Glutamatergic neuron (in vitro differentiated cells): ENCODE results near the gene RIPOR2. TPM values are rescaled to one million over a fixed set of nuclear protein-coding genes. Genes with fewer than 3 reads are reported as not detected.

Experiments
- DNase-seq: peaks from one replicate; pipeline ENCODE4 v3.0.0; 2022
- H3K27ac Mint-ChIP-seq: one replicate; pipeline ENCODE4 v1.8.0; 2020; ENCODE audit warnings: mild to moderate bottlenecking, mixed read lengths, inconsistent platforms; ENCODE audit not compliant: unreplicated experiment
- H3K27me3 Mint-ChIP-seq: one replicate; pipeline ENCODE4 v1.8.0; 2020; ENCODE audit warnings: mild to moderate bottlenecking, moderate library complexity, mixed read lengths, inconsistent platforms; ENCODE audit not compliant: unreplicated experiment
- H3K36me3 Mint-ChIP-seq: one replicate; pipeline ENCODE4 v1.8.0; 2020; ENCODE audit warnings: mild to moderate bottlenecking, mixed read lengths, inconsistent platforms; ENCODE audit not compliant: unreplicated experiment
- H3K4me1 Mint-ChIP-seq: one replicate; pipeline ENCODE4 v1.8.0; 2020; ENCODE audit warnings: mild to moderate bottlenecking, low read depth, mixed read lengths, inconsistent platforms; ENCODE audit not compliant: unreplicated experiment
- H3K4me3 Mint-ChIP-seq: one replicate; pipeline ENCODE4 v1.8.0; 2020; ENCODE audit warnings: mild to moderate bottlenecking, mixed read lengths, inconsistent platforms; ENCODE audit not compliant: unreplicated experiment
- H3K9me3 Mint-ChIP-seq: one replicate; pipeline ENCODE4 v1.8.0; 2020; ENCODE audit warnings: mild to moderate bottlenecking, moderate library complexity, mixed read lengths, inconsistent platforms; ENCODE audit not compliant: unreplicated experiment
- total RNA-seq: library from RNA; stranded (reverse); fragmentation: NEBNext Ultra II Directional; extraction: Animal tissue kit (Norgen Biotek cat#: 25700); gene quantifications from one replicate; pipeline ENCODE4 v1.2.1, GENCODE V29; 2021; ENCODE audit not compliant: unreplicated experiment
- TF ChIP-seq, protein P1 (sequence below): fragments of 200-600 bp; sonication (generic); IDR thresholded peaks from one replicate; pipeline ENCODE4 v1.5.0; 2021; ENCODE audit not compliant: partially characterized antibody, unreplicated experiment

The RIPOR2 gene
- total RNA-seq, 1 donor from 2014 or later: 82.2 TPM

DNA sequence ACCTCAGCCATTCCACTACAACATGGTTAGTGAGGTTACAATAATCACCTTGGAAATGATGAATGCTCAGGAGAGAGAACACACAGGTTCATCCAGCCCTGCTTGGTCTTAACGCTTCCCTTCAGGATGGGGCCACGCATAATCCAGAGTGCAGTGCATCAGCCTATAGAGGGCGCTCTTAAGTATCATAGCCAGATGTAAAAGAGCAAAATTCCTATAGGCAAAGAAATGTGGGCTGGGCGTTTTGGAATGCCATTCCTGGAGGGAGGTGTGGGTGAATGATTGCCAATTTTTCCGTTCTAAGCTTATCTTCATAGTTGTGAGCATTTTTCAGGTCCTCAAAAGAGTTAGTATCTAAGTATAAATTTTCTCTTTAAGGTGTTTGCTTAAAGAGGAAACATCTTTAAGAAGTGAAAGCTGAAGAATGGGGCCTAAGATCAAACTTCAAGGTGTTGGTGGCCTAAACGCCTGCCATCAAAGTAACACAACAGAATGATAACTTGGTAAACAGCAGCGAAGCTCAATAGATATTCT lies 1.8 kb downstream of the RIPOR2 start:
- no peak for DNase-seq
- Mint-ChIP-seq H3K27ac (no peak overlapping the region), H3K4me1 (peaks cover 11% of the 10 kb centered on the region), H3K36me3 (no peaks in the 10 kb centered on the region), H3K9me3 (peaks cover 3% of the 10 kb centered on the region), H3K4me3 (no peak overlapping the region), H3K27me3 (no peaks in the 10 kb centered on the region)
- TF ChIP-seq, protein P1, sequence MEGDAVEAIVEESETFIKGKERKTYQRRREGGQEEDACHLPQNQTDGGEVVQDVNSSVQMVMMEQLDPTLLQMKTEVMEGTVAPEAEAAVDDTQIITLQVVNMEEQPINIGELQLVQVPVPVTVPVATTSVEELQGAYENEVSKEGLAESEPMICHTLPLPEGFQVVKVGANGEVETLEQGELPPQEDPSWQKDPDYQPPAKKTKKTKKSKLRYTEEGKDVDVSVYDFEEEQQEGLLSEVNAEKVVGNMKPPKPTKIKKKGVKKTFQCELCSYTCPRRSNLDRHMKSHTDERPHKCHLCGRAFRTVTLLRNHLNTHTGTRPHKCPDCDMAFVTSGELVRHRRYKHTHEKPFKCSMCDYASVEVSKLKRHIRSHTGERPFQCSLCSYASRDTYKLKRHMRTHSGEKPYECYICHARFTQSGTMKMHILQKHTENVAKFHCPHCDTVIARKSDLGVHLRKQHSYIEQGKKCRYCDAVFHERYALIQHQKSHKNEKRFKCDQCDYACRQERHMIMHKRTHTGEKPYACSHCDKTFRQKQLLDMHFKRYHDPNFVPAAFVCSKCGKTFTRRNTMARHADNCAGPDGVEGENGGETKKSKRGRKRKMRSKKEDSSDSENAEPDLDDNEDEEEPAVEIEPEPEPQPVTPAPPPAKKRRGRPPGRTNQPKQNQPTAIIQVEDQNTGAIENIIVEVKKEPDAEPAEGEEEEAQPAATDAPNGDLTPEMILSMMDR: peak; percentile 60

DNA sequence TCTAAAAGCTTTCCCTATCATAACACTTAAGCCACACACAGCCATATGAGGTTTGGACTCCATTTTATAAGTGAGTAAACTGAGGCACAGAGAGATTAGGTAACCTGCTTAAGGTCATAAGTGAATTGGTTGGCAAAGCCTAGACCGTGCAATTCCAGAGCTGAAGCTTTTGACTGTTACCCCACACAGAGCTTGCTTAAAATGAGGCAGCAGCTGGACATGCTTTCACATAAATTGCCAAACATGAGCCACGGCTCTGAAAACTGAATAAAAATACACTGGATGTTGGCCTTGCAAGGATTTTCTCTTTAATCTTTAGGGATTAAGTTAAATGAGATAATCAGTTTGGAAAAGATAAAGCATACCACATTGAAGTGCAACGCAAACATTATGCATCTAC lies 2.5 kb downstream of the RIPOR2 start:
- TF ChIP-seq, protein P1: no peak
- Mint-ChIP-seq H3K4me3 (no peak overlapping the region), H3K36me3 (no peaks in the 10 kb centered on the region), H3K27ac (no peak overlapping the region), H3K9me3 (peaks cover 1% of the 10 kb centered on the region), H3K4me1 (peaks cover 11% of the 10 kb centered on the region), H3K27me3 (no peaks in the 10 kb centered on the region)
- DNase-seq: no peak

DNA sequence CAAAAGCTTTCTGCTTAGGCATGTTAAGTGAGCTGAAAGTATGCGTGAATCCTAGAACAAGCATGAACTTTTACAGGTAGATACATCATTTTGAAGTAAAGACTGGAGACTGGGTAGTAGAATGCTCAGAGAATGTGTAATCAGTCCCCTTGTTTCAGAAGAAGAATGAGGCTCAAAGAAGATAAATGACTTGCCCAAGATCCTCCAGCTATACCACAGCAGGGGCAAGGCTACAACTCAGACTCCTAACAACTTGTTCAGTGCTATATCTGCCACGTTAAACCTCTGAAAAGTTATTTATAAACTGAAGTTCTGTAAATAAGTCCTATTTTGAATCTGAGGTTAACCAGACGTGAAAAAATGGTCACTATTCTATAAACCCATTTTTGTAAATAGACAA lies 2.9 kb downstream of the RIPOR2 start:
- no peak overlapping the region for H3K27ac Mint-ChIP-seq
- no peak overlapping the region for H3K4me3 Mint-ChIP-seq
- TF ChIP-seq, protein P1: no peak
- DNase-seq: no peak
- H3K36me3 Mint-ChIP-seq: no peaks in the 10 kb centered on the region
- peaks cover 11% of the 10 kb centered on the region for H3K4me1 Mint-ChIP-seq
- peaks cover 1% of the 10 kb centered on the region for H3K9me3 Mint-ChIP-seq
- H3K27me3 Mint-ChIP-seq: no peaks in the 10 kb centered on the region

DNA sequence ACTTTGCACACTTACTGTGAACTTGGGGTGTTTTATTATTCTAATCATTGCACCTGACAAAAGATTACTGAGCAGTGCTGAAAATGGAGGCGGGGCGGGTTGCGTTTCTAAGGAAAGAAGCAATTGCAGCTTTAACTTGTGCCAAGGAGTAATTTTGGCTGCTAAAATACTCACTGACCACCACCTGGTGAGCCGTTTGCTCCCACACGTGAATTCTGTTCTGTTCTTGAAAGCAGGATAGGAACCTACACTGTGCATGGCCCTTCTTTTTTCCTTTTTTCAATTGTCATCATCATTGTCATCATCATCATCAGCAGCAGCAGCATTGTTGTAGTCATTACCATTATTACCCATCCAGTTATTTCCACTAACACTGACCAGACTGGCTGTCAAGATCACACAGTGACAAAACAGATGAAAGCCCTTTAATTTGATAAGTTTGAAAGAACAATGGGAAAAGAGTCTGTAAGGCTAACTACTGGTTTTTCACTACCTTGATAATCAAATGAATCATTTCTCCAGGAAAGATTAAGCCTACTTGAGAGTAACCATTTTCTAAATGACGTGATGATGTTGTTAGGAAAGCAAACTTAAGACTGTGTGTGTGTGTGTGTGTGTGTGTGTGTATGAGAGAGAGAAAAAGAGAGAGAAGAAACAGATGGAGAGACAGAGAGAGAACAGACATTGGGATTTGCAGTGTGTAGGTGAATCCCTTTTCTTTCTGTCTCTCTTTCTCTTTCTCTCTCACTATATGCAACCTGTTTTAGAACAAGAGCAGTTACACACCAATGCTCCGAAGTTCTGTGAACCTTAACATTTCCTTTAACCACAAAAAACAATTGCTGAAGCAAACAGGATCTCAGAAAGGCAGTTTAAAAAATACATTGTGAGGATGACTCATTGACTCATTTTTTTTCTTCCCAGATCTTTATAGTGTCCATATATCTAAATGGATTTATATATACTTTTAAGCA lies 3.8 kb downstream of the RIPOR2 start:
- H3K4me1 Mint-ChIP-seq: peaks cover 11% of the 10 kb centered on the region

More for the DNA sequence above, 3.8 kb downstream of the RIPOR2 start:
- no peak overlapping the region for H3K4me3 Mint-ChIP-seq
- no peaks in the 10 kb centered on the region for H3K27me3 Mint-ChIP-seq
- TF ChIP-seq, protein P1: no peak
- H3K27ac Mint-ChIP-seq: no peak overlapping the region
- no peaks in the 10 kb centered on the region for H3K36me3 Mint-ChIP-seq
- DNase-seq: no peak
- peaks cover 1% of the 10 kb centered on the region for H3K9me3 Mint-ChIP-seq
